K562 (cell line): ENCODE results near the gene ALG9. TPM values are rescaled to one million over a fixed set of nuclear protein-coding genes. Genes with fewer than 3 reads are reported as not detected.

Experiments used
- ATAC-seq: fragments of 200-7000 bp; cut with Tn5 transposase; 3 replicates; pipeline ENCODE4 v1.9.1; 2020; ENCODE audit warnings: moderate library complexity
- BruUV-seq: library from RNA; stranded (reverse); fragments of 400-500 nt; replicated peaks from 2 replicates; lab custom pipeline; 2021; lab: Mats Ljungman, UMichigan
- CTCF ChIA-PET: fragments of 300-600 bp; formaldehyde crosslinking; extraction: SDS; loops from one replicate; lab custom pipeline; 2021; ENCODE audit warnings: low intra/inter-chr PET ratio; lab: Yijun Ruan, JAX
- POLR2A ChIA-PET: fragments of 300-600, 350-650 bp; sonication (Branson Sonifier 250); formaldehyde crosslinking; extraction: SDS; loops from one replicate; lab custom pipeline; 2021; ENCODE audit warnings: antibody characterized with exemption, inconsistent platforms; lab: Yijun Ruan, JAX
- DNase-seq, 4 experiments: peaks; one replicate each; pipeline versions ENCODE4 v3.0.0 to v3.0.0-alpha.2; 2011 to 2018; ENCODE audit warnings: low spot score in 3 of 4, mixed read lengths in 3 of 4; ENCODE audit errors: extremely low read depth in 1 of 4
- FAIRE-seq: peaks from 2 replicates; lab custom pipeline; 2011; peaks lifted over from hg19 to GRCh38; lab: Jason Lieb, UNC
- H2AFZ ChIP-seq: 2 replicates; pipeline ENCODE4 v1.6.0; 2011; ENCODE audit warnings: low read depth, low read length, control low read depth, inconsistent platforms
- H3K27ac ChIP-seq: fragments of 200-600 bp; 3 replicates; pipeline ENCODE4 v1.8.0; 2011; ENCODE audit warnings: low read depth, mild to moderate bottlenecking, control low read depth, inconsistent platforms, low read length, moderate library complexity, mixed read lengths; ENCODE audit errors: extremely low read depth
- H3K27me3 ChIP-seq, 2 experiments: fragments of 300-600 bp in 1 of 2; 2 replicates in 1 of 2; 3 replicates in 1 of 2; pipeline versions ENCODE4 v1.6.0 to v1.8.0; 2011; ENCODE audit warnings: inconsistent platforms in 2 of 2, low read length in 2 of 2, mild to moderate bottlenecking in 1 of 2, mixed read lengths in 1 of 2, moderate library complexity in 1 of 2; ENCODE audit not compliant: control insufficient read depth in 2 of 2, insufficient read depth in 2 of 2
- H3K36me3 ChIP-seq: fragments of 300-600 bp; 3 replicates; pipeline ENCODE4 v1.8.0; 2011; ENCODE audit warnings: mild to moderate bottlenecking, low read length, inconsistent platforms; ENCODE audit not compliant: control insufficient read depth, insufficient read depth
- H3K4me1 ChIP-seq, 2 experiments: fragments of 200-600 bp in 1 of 2; replicated peaks in 1 of 2; 2 replicates in 1 of 2; 3 replicates in 1 of 2; pipeline versions ENCODE4 v1.5.1 to v1.8.0; 2011; ENCODE audit warnings: inconsistent platforms in 2 of 2, low read length in 2 of 2, mild to moderate bottlenecking in 1 of 2, mixed read lengths in 1 of 2, moderate library complexity in 1 of 2; ENCODE audit not compliant: control insufficient read depth in 2 of 2, insufficient read depth in 2 of 2
- H3K4me2 ChIP-seq: 2 replicates; pipeline ENCODE4 v1.6.1; 2011; ENCODE audit warnings: low read length, control low read depth, inconsistent platforms, mixed read lengths; ENCODE audit not compliant: insufficient read depth
- H3K4me3 ChIP-seq: fragments of 200-600 bp; sonication (generic), shearing (Covaris generic); 2 replicates; pipeline ENCODE4 v1.5.1; 2016; ENCODE audit warnings: control low read depth, inconsistent platforms
- H3K79me2 ChIP-seq: fragments of 200-600 bp; 3 replicates; pipeline ENCODE4 v1.8.0; 2011; ENCODE audit warnings: low read length, inconsistent platforms; ENCODE audit not compliant: control insufficient read depth, insufficient read depth
- H3K9ac ChIP-seq, 2 experiments: 2 replicates each; pipeline versions ENCODE4 v1.6.0 to v1.6.1; 2011; ENCODE audit warnings: low read depth in 2 of 2, low read length in 2 of 2, control low read depth in 1 of 2, inconsistent platforms in 1 of 2, mild to moderate bottlenecking in 1 of 2, mixed read lengths in 1 of 2; ENCODE audit not compliant: insufficient read depth in 1 of 2
- H3K9me1 ChIP-seq: one replicate; pipeline ENCODE4 v1.6.0; 2011; ENCODE audit warnings: inconsistent platforms, mild to moderate bottlenecking, low read length, moderate library complexity; ENCODE audit not compliant: control insufficient read depth, insufficient read depth
- H3K9me3 ChIP-seq: replicated peaks from 2 replicates; pipeline ENCODE4 v1.5.1; 2011; ENCODE audit warnings: low read depth, low read length, inconsistent platforms; ENCODE audit not compliant: control insufficient read depth, insufficient read depth
- H4K20me1 ChIP-seq: replicated peaks from 2 replicates; pipeline ENCODE4 v1.6.1; 2011; ENCODE audit warnings: low read length, inconsistent platforms, mixed read lengths; ENCODE audit not compliant: control insufficient read depth, insufficient read depth
- GABPB1 ChIP-seq: sonication (generic); formaldehyde crosslinking; IDR thresholded peaks from 2 replicates; pipeline ENCODE4 v1.8.0; 2022; ENCODE audit warnings: mild to moderate bottlenecking, missing genetic modification reagents
- RBM25 ChIP-seq: fragments of 200-400 bp; formaldehyde crosslinking; IDR thresholded peaks from 2 replicates; pipeline ENCODE4 v1.6.1; 2018; ENCODE audit warnings: low read length, low read depth, moderate library complexity; ENCODE audit not compliant: severe bottlenecking
- SIX5 ChIP-seq, 2 experiments: IDR thresholded peaks; 2 replicates each; pipeline ENCODE4 v1.6.1; 2011; ENCODE audit warnings: low read length in 2 of 2, borderline replicate concordance in 1 of 2, low read depth in 1 of 2, mild to moderate bottlenecking in 1 of 2, moderate library complexity in 1 of 2; ENCODE audit not compliant: insufficient read depth in 1 of 2
- SNIP1 ChIP-seq: fragments of 450-650 bp; IDR thresholded peaks from 2 replicates; pipeline ENCODE4 v1.7.1; 2017; ENCODE audit warnings: low read depth, mild to moderate bottlenecking
- ZNF121 ChIP-seq: sonication (generic); formaldehyde crosslinking; conservative IDR thresholded peaks from 2 replicates; pipeline ENCODE4 v1.8.0; 2022; ENCODE audit warnings: missing genetic modification reagents
- WGBS: fragments of 100-300 bp; shearing (Covaris generic); methylation state at CpG from one replicate; pipeline ENCODE4 v1.1.6; 2016; ENCODE audit warnings: low coverage, mixed read lengths; ENCODE audit not compliant: insufficient coverage; ENCODE audit errors: missing lambda C conversion rate; 5-methylcytosine and 5-hydroxymethylcytosine counted together
- in situ Hi-C: fragments of 300-500 bp; cut with MboI; formaldehyde crosslinking; loops from 4 replicates; pipeline ENCODE4 v1.15.0; 2018; ENCODE audit warnings: inconsistent platforms, mixed read lengths
- intact Hi-C: fragments of 100-400 bp; cut with micrococcal nuclease; formaldehyde crosslinking; loops from 2 replicates; pipeline ENCODE4 v1.14.2; 2022
- polyA plus RNA-seq, 8 experiments: library from polyadenylated mRNA; depleted of rRNA in 4 of 8; stranded (reverse) in 5 of 8; unstranded in 3 of 8; fragments of >200 nt; fragmentation: Nextera tagmentation in 2 of 8; fragmentation: Illumina TruSeq in 1 of 8; extraction: Ambion mirVana in 2 of 8; extraction: Trizol in 1 of 8; gene quantifications; 2 replicates each; pipeline versions ENCODE4 v1.2.1 to v1.2.3, GENCODE V29; 2011 to 2014; ENCODE audit warnings: inconsistent platforms in 1 of 8, missing spikeins in 1 of 8
- total RNA-seq, 7 experiments: library from RNA; depleted of rRNA in 6 of 7; stranded (reverse); fragments of >200 nt in 6 of 7; fragmentation: Illumina TruSeq in 2 of 7; extraction: Trizol in 2 of 7; gene quantifications; 2 replicates each; pipeline versions ENCODE4 v1.2.1 to v1.2.3, GENCODE V29; 2011 to 2021; ENCODE audit warnings: low replicate concordance in 1 of 7

The ALG9 gene
- total and polyA plus RNA-seq, 9 of the 15 experiments (the other 6 are each of a cell fraction or from before 2014, with no cell fraction given), result 11.5 to 40.5 (median 24.9) TPM

GRCh38 chr11:111774955-111775710 lies 96.2 kb downstream of the ALG9 start:
- FAIRE-seq (no peak), ATAC-seq (no peak), DNase-seq (no peak)
- in situ Hi-C loops (loop anchor here (5.0 kb wide), 1 partner anchor 173 kb away; the partner anchor contains the start of gene SIK2), intact Hi-C loops (no loop called here)
- 53% methylated on average over 6 of the region's 6 CpGs for WGBS
- TF ChIP-seq SNIP1 (no peak), ZNF121 (CRISPR knock-in tag) (peak; percentile 70), SIX5 (IDR thresholded peaks at IDR 0.05; ENCODE audit: borderline replicate concordance in 1 of 2, insufficient read depth in 1 of 2, low read depth in 1 of 2, low read length in 2 of 2) (no peak)
- Histone ChIP-seq H3K4me1 (peaks cover 2 to 3% of the 10 kb centered on the region in 2 experiments; a peak in 1 of 5 replicates), H3K9me1 (no peaks in the 10 kb centered on the region), H2AFZ (no peak overlapping the region), H4K20me1 (no peaks in the 10 kb centered on the region), H3K4me3 (no peak overlapping the region), H3K9me3 (no peaks in the 10 kb centered on the region), H3K4me2 (no peak overlapping the region), H3K27me3 (no peaks in the 10 kb centered on the region), H3K9ac (no peak overlapping the region), H3K27ac (no peak overlapping the region), H3K36me3 (no peaks in the 10 kb centered on the region), H3K79me2 (no peaks in the 10 kb centered on the region)
- BruUV-seq, result no TSS peak
- ChIA-PET POLR2A (interaction anchor here (0.6 to 1.1 kb wide), 3 partner anchors 177 to 226 kb away, joined by 3 to 5 read pairs (median 4); no protein-coding TSS in a partner anchor), CTCF (interaction anchor here (3.2 to 3.8 kb wide), 2 partner anchors 66 to 173 kb away, joined by 13 to 38 read pairs; partner anchors contain the start of gene SIK2)

- no peak for TF ChIP-seq GABPB1 (CRISPR knock-in tag)
- TF ChIP-seq RBM25, result peak; percentile 32
- DNase-seq, result no peak
- Histone ChIP-seq H3K79me2 (no peaks in the 10 kb centered on the region), H3K27me3 (no peaks in the 10 kb centered on the region), H4K20me1 (no peaks in the 10 kb centered on the region), H3K4me2 (no peak overlapping the region), H3K4me1 (peaks cover 2 to 3% of the 10 kb centered on the region in 2 experiments; a peak in 1 of 5 replicates), H3K9me1 (no peaks in the 10 kb centered on the region), H3K9me3 (no peaks in the 10 kb centered on the region), H3K9ac (no peak overlapping the region), H3K36me3 (no peaks in the 10 kb centered on the region), H2AFZ (no peak overlapping the region), H3K4me3 (no peak overlapping the region), H3K27ac (no peak overlapping the region)
- 31% methylated on average over 2 of the region's 2 CpGs for WGBS
- POLR2A ChIA-PET, result no interaction called here
- BruUV-seq, result no TSS peak
- CTCF ChIA-PET, result no interaction called here
- FAIRE-seq, result no peak
- intact Hi-C loops, result no loop called here
- ATAC-seq, result no peak
- in situ Hi-C loops, result no loop called here
These were observed 98.8 kb downstream of the ALG9 start for GRCh38 chr11:111772535-111772934.
